HepG2 (cell line): ENCODE results near the gene FRRS1. TPM values are rescaled to one million over a fixed set of nuclear protein-coding genes. Genes with fewer than 3 reads are reported as not detected.

Experiments used
- ATAC-seq: fragments of 200-7000 bp; cut with Tn5 transposase; 3 replicates; pipeline ENCODE4 v1.9.1; 2020; ENCODE audit warnings: mild to moderate bottlenecking, moderate library complexity
- BruUV-seq: library from RNA; stranded (reverse); fragments of 400-500 nt; replicated peaks from 2 replicates; lab custom pipeline; 2021; lab: Mats Ljungman, UMichigan
- CTCF ChIA-PET: fragments of 300-600 bp; formaldehyde crosslinking; extraction: SDS; loops from one replicate; lab custom pipeline; 2021; ENCODE audit warnings: low total read pairs, inconsistent platforms, low intra/inter-chr PET ratio; lab: Yijun Ruan, JAX
- POLR2A ChIA-PET: fragments of 350-600 bp; sonication (Branson Sonifier 250); formaldehyde crosslinking; loops from one replicate; lab custom pipeline; 2020; ENCODE audit warnings: antibody characterized with exemption, inconsistent platforms; lab: Yijun Ruan, JAX
- DNase-seq: peaks from one replicate; pipeline ENCODE4 v3.0.0-alpha.2; 2015; ENCODE audit warnings: low spot score
- FAIRE-seq: peaks from 3 replicates; lab custom pipeline; 2011; peaks lifted over from hg19 to GRCh38; lab: Jason Lieb, UNC
- H2AFZ ChIP-seq: one replicate; pipeline ENCODE4 v1.6.1; 2011; ENCODE audit warnings: low read length, inconsistent platforms
- H3K27ac ChIP-seq: fragments of 300-600 bp; 3 replicates; pipeline ENCODE4 v1.8.0; 2011; ENCODE audit warnings: mixed run types, mild to moderate bottlenecking, mixed read lengths, low read length, inconsistent platforms; ENCODE audit not compliant: insufficient read depth; ENCODE audit errors: extremely low read length
- H3K27me3 ChIP-seq, 2 experiments: fragments of 200-600 bp in 1 of 2; 2 replicates in 1 of 2; 3 replicates in 1 of 2; pipeline versions ENCODE4 v1.6.0 to v1.8.0; 2011; ENCODE audit warnings: low read length in 2 of 2, mild to moderate bottlenecking in 2 of 2, moderate library complexity in 2 of 2, inconsistent platforms in 1 of 2; ENCODE audit not compliant: insufficient read depth in 2 of 2, control insufficient read depth in 1 of 2
- H3K36me3 ChIP-seq, 2 experiments: fragments of 200-600 bp in 1 of 2; replicated peaks in 1 of 2; 2 replicates in 1 of 2; 3 replicates in 1 of 2; pipeline versions ENCODE4 v1.5.1 to v1.8.0; 2011; ENCODE audit warnings: low read length in 2 of 2, inconsistent platforms in 1 of 2; ENCODE audit not compliant: insufficient read depth in 2 of 2, control insufficient read depth in 1 of 2
- H3K4me1 ChIP-seq: 2 replicates; pipeline ENCODE4 v1.5.1; 2012; ENCODE audit warnings: low read length, inconsistent platforms; ENCODE audit not compliant: insufficient read depth
- H3K4me2 ChIP-seq: 2 replicates; pipeline ENCODE4 v1.6.0; 2011; ENCODE audit warnings: low read depth, low read length, inconsistent platforms
- H3K4me3 ChIP-seq, 3 experiments: fragments of 200-600 bp in 1 of 3; sonication (generic), shearing (Covaris generic) in 1 of 3; replicated peaks in 1 of 3; 2 replicates each; pipeline ENCODE4 v1.5.1; 2011 to 2016; ENCODE audit warnings: low read length in 3 of 3, inconsistent platforms in 2 of 3, low read depth in 2 of 3, mild to moderate bottlenecking in 2 of 3, control low read depth in 1 of 3, mixed read lengths in 1 of 3; ENCODE audit not compliant: insufficient read depth in 1 of 3
- H3K79me2 ChIP-seq: one replicate; pipeline ENCODE4 v1.6.1; 2011; ENCODE audit warnings: low read length, inconsistent platforms; ENCODE audit not compliant: insufficient read depth
- H3K9ac ChIP-seq: 2 replicates; pipeline ENCODE4 v1.6.0; 2011; ENCODE audit warnings: mild to moderate bottlenecking, low read depth, low read length, inconsistent platforms; ENCODE audit not compliant: insufficient read depth
- H3K9me3 ChIP-seq: 2 replicates; pipeline ENCODE4 v1.5.1; 2012; ENCODE audit warnings: mild to moderate bottlenecking, low read length
- H4K20me1 ChIP-seq: 2 replicates; pipeline ENCODE4 v1.6.0; 2011; ENCODE audit warnings: inconsistent platforms, mild to moderate bottlenecking, low read length, moderate library complexity; ENCODE audit not compliant: insufficient read depth
- ATF7-NPFF ChIP-seq: sonication (generic); formaldehyde crosslinking; IDR thresholded peaks from 2 replicates; pipeline ENCODE4 v1.8.1; 2023; ENCODE audit warnings: mild to moderate bottlenecking, low read depth, missing genetic modification reagents, moderate library complexity
- CHD2 ChIP-seq: IDR thresholded peaks from 2 replicates; pipeline ENCODE4 v1.6.1; 2011; ENCODE audit warnings: low read depth, low read length, improper control_type of control experiment
- ELF3 ChIP-seq: IDR thresholded peaks from 2 replicates; pipeline ENCODE4 v1.6.1; 2016; ENCODE audit warnings: missing genetic modification reagents, missing compliant biosample characterization
- ESRRA ChIP-seq: sonication (generic); formaldehyde crosslinking; IDR thresholded peaks from 2 replicates; pipeline ENCODE4 v1.5.1; 2020; ENCODE audit warnings: mild to moderate bottlenecking, low read depth, missing genetic modification reagents
- MEIS1 ChIP-seq: sonication (generic); formaldehyde crosslinking; IDR thresholded peaks from 2 replicates; pipeline ENCODE4 v1.9.0; 2021; ENCODE audit warnings: mild to moderate bottlenecking, missing genetic modification reagents, moderate library complexity, borderline replicate concordance
- NBN ChIP-seq: fragments of 450-650 bp; conservative IDR thresholded peaks from 2 replicates; pipeline ENCODE4 v1.6.1; 2017
- SP1 ChIP-seq, 2 experiments: fragments of 450-650 bp in 1 of 2; sonication (generic) in 1 of 2; formaldehyde crosslinking in 1 of 2; IDR thresholded peaks; 2 replicates each; pipeline versions ENCODE4 v1.4.0 to v1.6.1; 2016 to 2020; ENCODE audit warnings: missing genetic modification reagents in 1 of 2
- ZKSCAN1 ChIP-seq: fragments of 150-350 bp; IDR thresholded peaks from 2 replicates; pipeline ENCODE4 v1.6.1; 2014; ENCODE audit warnings: low read length
- ZNF44 ChIP-seq: sonication (generic); formaldehyde crosslinking; IDR thresholded peaks from 2 replicates; pipeline ENCODE4 v1.5.1; 2020; ENCODE audit warnings: mild to moderate bottlenecking, missing genetic modification reagents
- ZNF569 ChIP-seq: sonication (generic); formaldehyde crosslinking; IDR thresholded peaks from 2 replicates; pipeline ENCODE4 v1.5.0; 2020; ENCODE audit warnings: mild to moderate bottlenecking, missing genetic modification reagents, moderate library complexity, borderline replicate concordance
- in situ Hi-C: cut with HindIII; loops from 2 replicates; pipeline ENCODE4 v1.10.0; 2017; ENCODE audit warnings: low pct_unique_long_range_greater_than_20kb; ENCODE audit not compliant: extremely low pct_ligation_motif_present
- intact Hi-C: fragments of 100-400 bp; cut with micrococcal nuclease; formaldehyde crosslinking; loops from one replicate; pipeline ENCODE4 v1.10.0; 2022; ENCODE audit not compliant: unreplicated experiment
- polyA plus RNA-seq, 8 experiments: library from polyadenylated mRNA; depleted of rRNA in 3 of 8; stranded (reverse) in 7 of 8; unstranded in 1 of 8; fragments of >200 nt; fragmentation: Illumina TruSeq in 4 of 8; extraction: Trizol in 4 of 8; gene quantifications; 2 replicates each; pipeline versions ENCODE4 v1.2.1 to v1.2.3, GENCODE V29; 2011 to 2016; ENCODE audit warnings: low read depth in 4 of 8, missing spikeins in 1 of 8, mixed read lengths in 1 of 8; ENCODE audit not compliant: insufficient read depth in 1 of 8
- total RNA-seq, 5 experiments: library from RNA; depleted of rRNA; stranded (reverse); fragments of >200 nt; fragmentation: Illumina TruSeq; extraction: Trizol; gene quantifications; 2 replicates each; pipeline ENCODE4 v1.2.3, GENCODE V29; 2016; ENCODE audit warnings: low read depth in 1 of 5
- TF ChIP-seq, protein P1 (sequence below), 2 experiments: sonication (generic) in 1 of 2; formaldehyde crosslinking in 1 of 2; IDR thresholded peaks; 2 replicates each; pipeline versions ENCODE4 v1.6.1 to v1.9.0; 2014 to 2022; ENCODE audit warnings: antibody characterized with exemption in 1 of 2, borderline replicate concordance in 1 of 2, inconsistent platforms in 1 of 2, low read depth in 1 of 2, missing genetic modification reagents in 1 of 2

The FRRS1 gene
- total and polyA plus RNA-seq, 2 of the 13 experiments (the other 11 are each of a cell fraction or from before 2014, with no cell fraction given): 22.6 to 23.4 TPM

DNA sequence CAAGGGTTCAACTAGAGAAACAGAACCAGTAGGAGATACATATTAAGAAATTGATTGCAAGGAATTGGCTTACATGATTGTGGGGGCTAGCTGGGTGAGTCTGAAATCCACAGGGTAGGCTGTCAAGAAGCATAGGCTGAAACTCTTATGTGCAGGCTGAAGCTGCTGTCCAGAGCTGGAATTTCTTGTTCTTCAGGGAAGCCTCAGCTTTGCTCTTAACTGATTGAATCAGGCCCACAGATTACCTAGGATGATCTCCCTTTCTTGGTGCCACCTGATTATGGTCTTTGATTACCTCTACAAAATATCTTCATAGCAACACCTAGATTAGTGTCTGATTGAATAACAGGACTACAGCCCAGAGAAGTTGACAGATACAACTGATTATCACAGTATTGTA lies 22.5 kb upstream of the FRRS1 start:
- Histone ChIP-seq H3K4me3 (no peak overlapping the region), H3K4me2 (no peak overlapping the region), H4K20me1 (no peaks in the 10 kb centered on the region), H3K4me1 (peaks cover 9% of the 10 kb centered on the region), H3K36me3 (no peaks in the 10 kb centered on the region), H3K9ac (no peak overlapping the region), H3K27ac (no peak overlapping the region), H3K27me3 (no peaks in the 10 kb centered on the region), H3K9me3 (no peaks in the 10 kb centered on the region), H3K79me2 (no peaks in the 10 kb centered on the region), H2AFZ (no peak overlapping the region)
- in situ Hi-C loops: no loop called here
- ChIA-PET CTCF (no interaction called here), POLR2A (no interaction called here)
- intact Hi-C loops: no loop called here
- TF ChIP-seq ZKSCAN1: no peak
- no peak for TF ChIP-seq ELF3 (CRISPR knock-in tag)
- TF ChIP-seq, protein P1, sequence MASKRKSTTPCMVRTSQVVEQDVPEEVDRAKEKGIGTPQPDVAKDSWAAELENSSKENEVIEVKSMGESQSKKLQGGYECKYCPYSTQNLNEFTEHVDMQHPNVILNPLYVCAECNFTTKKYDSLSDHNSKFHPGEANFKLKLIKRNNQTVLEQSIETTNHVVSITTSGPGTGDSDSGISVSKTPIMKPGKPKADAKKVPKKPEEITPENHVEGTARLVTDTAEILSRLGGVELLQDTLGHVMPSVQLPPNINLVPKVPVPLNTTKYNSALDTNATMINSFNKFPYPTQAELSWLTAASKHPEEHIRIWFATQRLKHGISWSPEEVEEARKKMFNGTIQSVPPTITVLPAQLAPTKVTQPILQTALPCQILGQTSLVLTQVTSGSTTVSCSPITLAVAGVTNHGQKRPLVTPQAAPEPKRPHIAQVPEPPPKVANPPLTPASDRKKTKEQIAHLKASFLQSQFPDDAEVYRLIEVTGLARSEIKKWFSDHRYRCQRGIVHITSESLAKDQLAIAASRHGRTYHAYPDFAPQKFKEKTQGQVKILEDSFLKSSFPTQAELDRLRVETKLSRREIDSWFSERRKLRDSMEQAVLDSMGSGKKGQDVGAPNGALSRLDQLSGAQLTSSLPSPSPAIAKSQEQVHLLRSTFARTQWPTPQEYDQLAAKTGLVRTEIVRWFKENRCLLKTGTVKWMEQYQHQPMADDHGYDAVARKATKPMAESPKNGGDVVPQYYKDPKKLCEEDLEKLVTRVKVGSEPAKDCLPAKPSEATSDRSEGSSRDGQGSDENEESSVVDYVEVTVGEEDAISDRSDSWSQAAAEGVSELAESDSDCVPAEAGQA (IDR thresholded peaks at IDR 0.05; ENCODE audit: low read depth): no peak
- TF ChIP-seq, protein P1 (CRISPR knock-in tag; IDR thresholded peaks at IDR 0.05; ENCODE audit: borderline replicate concordance): no peak
- no peak for TF ChIP-seq ZNF44
- no peak for TF ChIP-seq ATF7-NPFF (CRISPR knock-in tag)
- no peak for TF ChIP-seq ZNF569 (CRISPR knock-in tag)
- no peak for TF ChIP-seq CHD2
- no peak for TF ChIP-seq ESRRA (CRISPR knock-in tag)
- no peak for TF ChIP-seq SP1 (IDR thresholded peaks at IDR 0.05)
- TF ChIP-seq SP1 (CRISPR knock-in tag; IDR thresholded peaks at IDR 0.05): no peak
- no peak for TF ChIP-seq MEIS1 (CRISPR knock-in tag)
- TF ChIP-seq NBN: no peak
- BruUV-seq: no TSS peak
- FAIRE-seq: no peak
- no peak for ATAC-seq
- no peak for DNase-seq
